Neural cell (in vitro differentiated cells): ENCODE measurements around the gene AGK. TPM values are rescaled to one million over a fixed set of nuclear protein-coding genes. Genes with fewer than 3 reads are reported as not detected.
"Not testable (repeated sequence)": the region's sequence is repeated elsewhere in the genome, so short reads cannot be mapped to it uniquely, and the experiment has no call there.

Source experiments
- H2AFZ ChIP-seq: fragments of 200-600, 300-800 bp; sonication (generic), shearing (Covaris generic); 2 replicates; pipeline ENCODE4 v1.6.0; 2014; ENCODE audit warnings: low read depth, mild to moderate bottlenecking, antibody characterized with exemption, low read length, moderate library complexity
- H3F3A ChIP-seq: fragments of 200-600 bp; shearing (Covaris generic); 2 replicates; pipeline ENCODE4 v1.6.1; 2016; ENCODE audit warnings: mild to moderate bottlenecking, moderate library complexity, mixed read lengths, antibody characterized with exemption, low read length; ENCODE audit not compliant: insufficient read depth, poor library complexity, severe bottlenecking
- H3K27ac ChIP-seq: fragments of 200-600, 300-800 bp; sonication (generic), shearing (Covaris generic); 2 replicates; pipeline ENCODE4 v1.5.1; 2014; ENCODE audit warnings: mild to moderate bottlenecking, low read length, moderate library complexity
- H3K27me3 ChIP-seq: fragments of 300-800, 200-600 bp; sonication (generic), shearing (Covaris generic); 2 replicates; pipeline ENCODE4 v1.6.0; 2014; ENCODE audit warnings: mild to moderate bottlenecking, low read depth, low read length, moderate library complexity; ENCODE audit not compliant: insufficient read depth
- H3K36me3 ChIP-seq: fragments of 300-800, 200-600 bp; sonication (generic), shearing (Covaris generic); 2 replicates; pipeline ENCODE4 v1.5.1; 2014; ENCODE audit warnings: mild to moderate bottlenecking, antibody characterized with exemption, low read length, moderate library complexity; ENCODE audit not compliant: insufficient read depth
- H3K4me2 ChIP-seq: fragments of 300-800, 200-600 bp; sonication (generic), shearing (Covaris generic); 2 replicates; pipeline ENCODE4 v1.6.0; 2014; ENCODE audit warnings: mild to moderate bottlenecking, low read length
- H3K4me3 ChIP-seq: fragments of 300-800, 200-600 bp; sonication (generic), shearing (Covaris generic); 2 replicates; pipeline ENCODE4 v1.5.1; 2014; ENCODE audit warnings: mild to moderate bottlenecking, low read length, moderate library complexity
- H3K79me2 ChIP-seq: fragments of 200-600 bp; shearing (Covaris generic); replicated peaks from 2 replicates; pipeline ENCODE4 v1.6.0; 2014; ENCODE audit warnings: mild to moderate bottlenecking, low read length, moderate library complexity; ENCODE audit not compliant: insufficient read depth
- H3K9ac ChIP-seq: fragments of 300-800, 200-600 bp; sonication (generic), shearing (Covaris generic); 2 replicates; pipeline ENCODE4 v1.6.1; 2016; ENCODE audit warnings: mild to moderate bottlenecking, low read length, mixed read lengths
- H3K9me2 ChIP-seq: fragments of 200-600 bp; shearing (Covaris generic); 2 replicates; pipeline ENCODE4 v1.6.1; 2016; ENCODE audit warnings: mild to moderate bottlenecking, low read length, mixed read lengths; ENCODE audit not compliant: insufficient read depth
- H3K9me3 ChIP-seq: fragments of 200-600, 300-800 bp; sonication (generic), shearing (Covaris generic); 2 replicates; pipeline ENCODE4 v1.6.1; 2016; ENCODE audit warnings: mild to moderate bottlenecking, mixed run types, low read length, moderate library complexity, mixed read lengths
- H4K20me1 ChIP-seq: fragments of 200-600 bp; shearing (Covaris generic); 2 replicates; pipeline ENCODE4 v1.6.1; 2016; ENCODE audit warnings: mild to moderate bottlenecking, mixed run types; ENCODE audit not compliant: insufficient read depth
- EP300 ChIP-seq: fragments of 450-650 bp; conservative IDR thresholded peaks from 2 replicates; pipeline ENCODE4 v1.6.1; 2014; ENCODE audit warnings: antibody characterized with exemption, mild to moderate bottlenecking, moderate library complexity; ENCODE audit not compliant: poor library complexity, severe bottlenecking
- EZH2 ChIP-seq: fragments of 200-600, 300-800 bp; shearing (Covaris generic), sonication (generic); IDR thresholded peaks from 2 replicates; pipeline ENCODE4 v1.6.1; 2014; ENCODE audit warnings: antibody characterized with exemption, low read length, borderline replicate concordance, mild to moderate bottlenecking; ENCODE audit not compliant: insufficient read depth, poor library complexity, severe bottlenecking
- RAD21 ChIP-seq: fragments of 450-650 bp; conservative IDR thresholded peaks from 2 replicates; pipeline ENCODE4 v1.6.1; 2014; ENCODE audit warnings: antibody characterized with exemption, mild to moderate bottlenecking, moderate library complexity
- SMC3 ChIP-seq: fragments of 450-650 bp; conservative IDR thresholded peaks from 2 replicates; pipeline ENCODE4 v1.6.1; 2014; ENCODE audit warnings: antibody characterized with exemption, mild to moderate bottlenecking, moderate library complexity; ENCODE audit not compliant: poor library complexity
- TAF1 ChIP-seq: IDR thresholded peaks from 2 replicates; pipeline ENCODE4 v1.6.1; 2012; ENCODE audit warnings: low read depth
- polyA plus RNA-seq: library from polyadenylated mRNA; depleted of rRNA; stranded (reverse); fragments of >200 nt; gene quantifications from 2 replicates; pipeline ENCODE4 v1.2.3, GENCODE V29; 2014

AGK gene
- polyA plus RNA-seq, 1 donor from 2014 or later, result 59.8 TPM

GRCh38 chr7:141575654-141576448 lies 24.6 kb downstream of the AGK start:
- Histone ChIP-seq H3K27ac (no peak overlapping the region), H3K27me3 (no peaks in the 10 kb centered on the region)

DNA sequence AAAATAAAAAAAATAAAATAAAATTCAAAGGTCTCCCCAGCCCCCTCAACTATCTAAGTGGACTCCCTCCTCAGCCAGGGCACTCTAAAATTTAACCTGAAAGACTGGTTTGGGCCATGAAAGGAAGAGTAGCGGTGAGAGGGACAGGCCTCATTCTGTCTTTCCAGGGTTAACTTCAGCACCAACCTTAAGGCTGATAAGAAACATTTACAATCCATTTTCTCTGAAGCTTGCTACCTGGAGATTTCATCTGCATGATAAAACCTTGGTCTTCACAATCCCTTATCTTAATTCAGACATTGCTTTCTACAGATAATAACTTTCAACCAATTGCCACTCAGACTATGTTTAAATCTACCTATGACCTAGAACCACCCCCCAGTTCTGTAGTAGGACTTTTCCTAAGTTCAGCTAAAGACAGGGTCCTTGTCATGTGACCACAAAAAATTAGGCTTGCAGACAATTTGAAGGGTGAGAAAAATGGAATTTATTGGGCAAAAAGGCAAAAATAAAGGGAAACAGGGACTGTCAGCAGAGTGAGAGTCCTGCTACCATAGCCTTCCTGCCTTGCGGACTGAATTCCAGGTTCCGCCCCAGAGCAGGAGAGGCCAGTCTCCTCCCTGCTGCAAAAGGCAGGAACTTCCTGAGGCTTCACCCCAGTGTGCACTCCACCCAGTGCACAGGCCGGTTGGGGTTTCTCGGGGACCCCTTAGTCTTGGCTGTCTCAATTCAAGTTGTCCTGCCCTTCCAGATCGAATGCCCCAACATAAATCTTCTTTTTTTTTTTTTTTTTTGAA lies 26.0 kb downstream of the AGK start:
- no peak overlapping the region for H3K27ac ChIP-seq
- no peaks in the 10 kb centered on the region for H3F3A ChIP-seq
- H3K9me2 ChIP-seq, result no peaks in the 10 kb centered on the region
- H3K36me3 ChIP-seq, result no peaks in the 10 kb centered on the region
- no peak for TF ChIP-seq EP300
- H3K27me3 ChIP-seq, result no peaks in the 10 kb centered on the region
- no peak overlapping the region for H3K4me2 ChIP-seq
- H3K79me2 ChIP-seq, result no peaks in the 10 kb centered on the region
- no peak overlapping the region for H2AFZ ChIP-seq
- no peaks in the 10 kb centered on the region for H3K9me3 ChIP-seq
- H4K20me1 ChIP-seq, result no peaks in the 10 kb centered on the region
- H3K9ac ChIP-seq, result no peak overlapping the region
- no peak overlapping the region for H3K4me3 ChIP-seq

More at GRCh38 chr7:141575654-141576448, 24.6 kb downstream of the AGK start:
- Histone ChIP-seq H3K9me3 (no peaks in the 10 kb centered on the region), H3K4me2 (no peak overlapping the region), H3F3A (no peaks in the 10 kb centered on the region), H3K9ac (no peak overlapping the region), H3K4me3 (no peak overlapping the region), H3K9me2 (no peaks in the 10 kb centered on the region), H2AFZ (no peak overlapping the region), H4K20me1 (no peaks in the 10 kb centered on the region), H3K79me2 (no peaks in the 10 kb centered on the region), H3K36me3 (no peaks in the 10 kb centered on the region)
- TF ChIP-seq SMC3 (no peak), EZH2 (no peak), EP300 (no peak), TAF1 (no peak), RAD21 (no peak)

DNA sequence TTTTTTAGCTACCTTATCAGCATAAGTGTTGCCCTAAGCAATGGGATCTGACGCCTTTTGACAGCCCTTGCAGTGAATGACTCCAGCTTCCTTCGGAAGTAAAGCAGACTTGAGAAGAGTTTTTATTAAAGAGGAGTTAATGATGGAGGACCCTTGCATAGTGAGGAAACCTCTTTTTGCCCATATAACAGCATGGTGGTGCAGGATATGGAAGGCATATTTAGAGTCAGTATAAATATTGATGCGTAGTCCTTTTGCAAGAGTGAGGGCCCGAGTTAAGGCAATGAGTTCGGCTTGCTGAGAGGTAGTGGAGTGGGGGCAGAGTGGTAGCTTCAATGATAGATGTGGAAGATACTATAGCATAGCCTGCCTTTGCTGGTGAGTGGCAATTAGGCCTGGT lies 28.7 kb downstream of the AGK start:
- not testable (repeated sequence) for H3K9me2 ChIP-seq, H3K79me2 ChIP-seq, H3K4me2 ChIP-seq, H3K9ac ChIP-seq, H3K27ac ChIP-seq, H3F3A ChIP-seq, H2AFZ ChIP-seq, H3K4me3 ChIP-seq, H3K36me3 ChIP-seq, H3K9me3 ChIP-seq, H4K20me1 ChIP-seq, H3K27me3 ChIP-seq

GRCh38 chr7:141582063-141582462 lies 30.9 kb downstream of the AGK start:
- not testable (repeated sequence) for H3F3A ChIP-seq, H3K79me2 ChIP-seq, H3K27me3 ChIP-seq, H4K20me1 ChIP-seq, H2AFZ ChIP-seq, H3K9ac ChIP-seq, H3K27ac ChIP-seq, H3K36me3 ChIP-seq, H3K4me2 ChIP-seq, H3K9me2 ChIP-seq, H3K4me3 ChIP-seq, H3K9me3 ChIP-seq
